T1000 (cell line): ENCODE data around the gene TRIM49C.
"Not testable (repeated sequence)": the region's sequence is repeated elsewhere in the genome, so short reads cannot be mapped to it uniquely, and the experiment has no call there.

ENCODE experiments used
- DNase-seq: peaks from one replicate; lab custom pipeline; 2025; ENCODE audit warnings: mixed read lengths; lab: John Stamatoyannopoulos, UW

Gene TRIM49C, protein sequence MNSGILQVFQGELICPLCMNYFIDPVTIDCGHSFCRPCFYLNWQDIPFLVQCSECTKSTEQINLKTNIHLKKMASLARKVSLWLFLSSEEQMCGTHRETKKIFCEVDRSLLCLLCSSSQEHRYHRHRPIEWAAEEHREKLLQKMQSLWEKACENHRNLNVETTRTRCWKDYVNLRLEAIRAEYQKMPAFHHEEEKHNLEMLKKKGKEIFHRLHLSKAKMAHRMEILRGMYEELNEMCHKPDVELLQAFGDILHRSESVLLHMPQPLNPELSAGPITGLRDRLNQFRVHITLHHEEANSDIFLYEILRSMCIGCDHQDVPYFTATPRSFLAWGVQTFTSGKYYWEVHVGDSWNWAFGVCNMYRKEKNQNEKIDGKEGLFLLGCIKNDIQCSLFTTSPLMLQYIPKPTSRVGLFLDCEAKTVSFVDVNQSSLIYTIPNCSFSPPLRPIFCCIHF

GRCh38 chr11:90030806-90031205 lies at the start of gene TRIM49C:
TRIM49C (plus strand) TSS chr11:90031106; CDS start chr11:90035212, 4,106 bp downstream.
- not testable (repeated sequence) for DNase-seq

DNA sequence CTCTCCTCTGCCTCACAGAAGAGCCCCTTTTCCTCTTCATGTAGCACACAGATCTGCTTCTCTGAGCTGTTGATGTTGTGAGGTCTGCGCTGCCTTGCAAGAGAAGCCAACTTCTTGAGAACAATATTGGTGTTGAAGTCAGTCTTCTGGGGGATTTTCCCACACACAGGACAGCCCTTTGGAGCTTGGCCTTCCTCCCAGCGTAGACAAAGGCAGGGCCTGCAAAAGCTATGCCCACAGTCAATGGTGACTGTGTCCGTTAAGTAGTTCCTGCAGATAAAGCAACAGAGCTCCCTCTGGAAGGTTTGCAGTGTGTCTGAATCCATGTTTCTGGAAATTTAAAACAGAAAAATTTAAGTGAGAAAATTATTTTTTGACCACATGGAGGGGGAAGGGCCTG lies 6.7 kb upstream of the TRIM49C start:
- DNase-seq: not testable (repeated sequence)

GRCh38 chr11:90051591-90052209 lies 20.8 kb downstream of the TRIM49C start:
- DNase-seq: not testable (repeated sequence)

DNA sequence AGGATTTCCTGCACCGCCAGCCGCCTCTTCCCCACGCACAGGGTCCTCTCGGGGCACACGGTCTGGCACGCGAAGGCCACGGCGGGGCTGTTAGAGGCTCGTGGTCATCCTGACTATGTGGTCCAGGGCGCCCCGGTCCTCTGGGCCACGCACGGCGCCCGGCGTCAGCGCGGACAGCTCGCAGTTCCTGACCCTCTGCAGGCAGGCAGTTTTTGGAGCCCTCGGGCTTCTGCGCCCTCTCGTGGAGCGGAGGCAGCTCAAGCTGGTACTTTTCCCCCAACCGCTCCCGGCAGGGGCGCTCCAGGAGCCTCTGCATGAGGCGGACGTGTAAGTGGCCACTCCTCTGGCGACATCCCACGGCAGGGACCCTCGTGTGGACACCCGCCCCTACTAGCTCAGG lies 21.4 kb downstream of the TRIM49C start:
- DNase-seq: not testable (repeated sequence)

DNA sequence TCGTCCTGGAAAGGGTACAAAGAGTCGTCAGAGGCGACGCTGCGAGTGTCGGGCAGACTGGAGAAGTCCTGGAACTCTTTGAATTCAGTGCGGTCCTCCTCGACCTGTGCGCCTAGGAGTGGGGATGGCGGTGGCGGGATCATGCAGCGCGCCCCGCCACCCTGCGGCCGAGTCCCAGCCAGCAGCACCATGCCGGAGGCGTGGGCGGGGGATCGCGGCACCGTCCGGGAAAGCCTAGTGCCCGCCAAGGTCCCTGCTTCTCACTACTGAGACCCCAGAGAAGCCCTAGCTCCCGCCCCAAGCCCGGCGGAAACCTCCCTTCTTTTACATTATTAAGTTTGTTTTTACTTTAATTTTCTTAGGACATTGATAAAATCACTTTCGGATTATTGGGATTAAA lies 22.6 kb downstream of the TRIM49C start:
- DNase-seq: not testable (repeated sequence)

- not testable (repeated sequence) for DNase-seq
These were observed 54.7 kb downstream of the TRIM49C start, which contains the start of gene UBTFL1 for GRCh38 chr11:90085650-90086049. UBTFL1 (plus strand) TSS chr11:90085950; CDS start chr11:90085950, 0 bp downstream.

GRCh38 chr11:90088731-90089130 lies 57.8 kb downstream of the TRIM49C start:
- not testable (repeated sequence) for DNase-seq
